SK-N-SH treated with all-trans-retinoic acid at 6 μM for 48 hours (cell line): Measurements from ENCODE around the gene ACE.

Experiments used
- ATAC-seq: fragments of 200-7000 bp; cut with Tn5 transposase; 3 replicates; pipeline ENCODE4 v1.9.1; 2020; ENCODE audit warnings: mild to moderate bottlenecking, moderate library complexity
- CSDC2 ChIP-seq: fragments of 250-450 bp; sonication (Bioruptor Pico); IDR thresholded peaks from 2 replicates; pipeline ENCODE4 v1.5.0; 2020; ENCODE audit warnings: mild to moderate bottlenecking, moderate library complexity
- ISL1 ChIP-seq: fragments of 250-450 bp; sonication (Bioruptor Pico); IDR thresholded peaks from 2 replicates; pipeline ENCODE4 v2.1.2; 2022; ENCODE audit warnings: mild to moderate bottlenecking, moderate library complexity
- OSR1 ChIP-seq: fragments of 250-450 bp; sonication (Bioruptor Pico); IDR thresholded peaks from 2 replicates; pipeline ENCODE4 v1.8.0; 2022; ENCODE audit warnings: moderate library complexity, mild to moderate bottlenecking, inconsistent platforms
- PATZ1 ChIP-seq: fragments of 250-450 bp; sonication (Bioruptor Pico); IDR thresholded peaks from 2 replicates; pipeline ENCODE4 v1.8.0; 2020; ENCODE audit warnings: mild to moderate bottlenecking, moderate library complexity, borderline replicate concordance
- PPARA ChIP-seq: fragments of 250-450 bp; sonication (Bioruptor Pico); IDR thresholded peaks from 2 replicates; pipeline ENCODE4 v1.5.0; 2020; ENCODE audit warnings: mild to moderate bottlenecking, borderline replicate concordance

ACE gene

GRCh38 chr17:63546308-63547082 is 69.6 kb downstream of the ACE start (continued):
- TF ChIP-seq PATZ1 (no peak), CSDC2 (CRISPR knock-in tag) (no peak)

GRCh38 chr17:63547083-63547523 is 70.2 kb downstream of the ACE start:
- no peak for TF ChIP-seq ISL1 (CRISPR knock-in tag)
- TF ChIP-seq OSR1 (CRISPR knock-in tag): no peak
- no peak for TF ChIP-seq PPARA (CRISPR knock-in tag)
- ATAC-seq: no peak
